ENCODE results near the gene IL6. TPM values are rescaled to one million over a fixed set of nuclear protein-coding genes. Genes with fewer than 3 reads are reported as not detected.

IL6 gene
- total RNA-seq, 1 donor = 52.8 TPM

DNA sequence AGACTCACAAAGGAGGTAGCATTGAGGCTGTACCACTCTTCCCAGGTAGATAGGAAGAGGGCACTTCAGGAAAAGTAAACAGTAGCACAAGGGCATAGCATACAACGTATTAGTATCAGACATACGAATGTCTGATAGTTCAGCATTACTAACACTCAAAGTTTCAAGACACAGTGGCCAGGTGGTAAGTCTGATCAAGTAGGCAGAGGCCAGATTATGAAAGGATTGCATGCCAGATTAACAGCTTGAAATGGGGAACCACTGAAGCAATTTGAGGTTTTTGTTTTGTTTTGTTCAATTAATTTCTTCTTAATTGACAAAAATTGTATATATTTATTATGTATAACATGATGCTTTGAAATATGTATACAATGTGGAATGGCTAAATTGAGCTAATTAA is 45.7 kb upstream of the IL6 start:
- Histone ChIP-seq H3K79me2 (ENCODE audit: insufficient read depth, low read length) (no peaks in the 10 kb centered on the region), H2AFZ (ENCODE audit: low read length) (no peak overlapping the region), H3K4me3 (ENCODE audit: insufficient read depth, low read length) (no peak overlapping the region), H3K4me2 (ENCODE audit: insufficient read depth, low read length) (no peak overlapping the region), H3K27me3 (ENCODE audit: insufficient read depth, low read length) (no peaks in the 10 kb centered on the region), H3K9me3 (ENCODE audit: low read depth, low read length) (no peaks in the 10 kb centered on the region), H3K4me1 (ENCODE audit: insufficient read depth, low read length) (peaks cover 2% of the 10 kb centered on the region), H3K36me3 (ENCODE audit: insufficient read depth, low read length) (no peaks in the 10 kb centered on the region), H4K20me1 (ENCODE audit: insufficient read depth, low read length) (no peaks in the 10 kb centered on the region), H3K27ac (ENCODE audit: low read depth, low read length) (no peak overlapping the region)
- DNase-seq (ENCODE audit: insufficient read length, low spot score, missing footprints) = no peak
- TF ChIP-seq, protein P1, sequence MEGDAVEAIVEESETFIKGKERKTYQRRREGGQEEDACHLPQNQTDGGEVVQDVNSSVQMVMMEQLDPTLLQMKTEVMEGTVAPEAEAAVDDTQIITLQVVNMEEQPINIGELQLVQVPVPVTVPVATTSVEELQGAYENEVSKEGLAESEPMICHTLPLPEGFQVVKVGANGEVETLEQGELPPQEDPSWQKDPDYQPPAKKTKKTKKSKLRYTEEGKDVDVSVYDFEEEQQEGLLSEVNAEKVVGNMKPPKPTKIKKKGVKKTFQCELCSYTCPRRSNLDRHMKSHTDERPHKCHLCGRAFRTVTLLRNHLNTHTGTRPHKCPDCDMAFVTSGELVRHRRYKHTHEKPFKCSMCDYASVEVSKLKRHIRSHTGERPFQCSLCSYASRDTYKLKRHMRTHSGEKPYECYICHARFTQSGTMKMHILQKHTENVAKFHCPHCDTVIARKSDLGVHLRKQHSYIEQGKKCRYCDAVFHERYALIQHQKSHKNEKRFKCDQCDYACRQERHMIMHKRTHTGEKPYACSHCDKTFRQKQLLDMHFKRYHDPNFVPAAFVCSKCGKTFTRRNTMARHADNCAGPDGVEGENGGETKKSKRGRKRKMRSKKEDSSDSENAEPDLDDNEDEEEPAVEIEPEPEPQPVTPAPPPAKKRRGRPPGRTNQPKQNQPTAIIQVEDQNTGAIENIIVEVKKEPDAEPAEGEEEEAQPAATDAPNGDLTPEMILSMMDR (IDR thresholded peaks at IDR 0.05; ENCODE audit: extremely low read depth, low read depth, low read length) = no peak

DNA sequence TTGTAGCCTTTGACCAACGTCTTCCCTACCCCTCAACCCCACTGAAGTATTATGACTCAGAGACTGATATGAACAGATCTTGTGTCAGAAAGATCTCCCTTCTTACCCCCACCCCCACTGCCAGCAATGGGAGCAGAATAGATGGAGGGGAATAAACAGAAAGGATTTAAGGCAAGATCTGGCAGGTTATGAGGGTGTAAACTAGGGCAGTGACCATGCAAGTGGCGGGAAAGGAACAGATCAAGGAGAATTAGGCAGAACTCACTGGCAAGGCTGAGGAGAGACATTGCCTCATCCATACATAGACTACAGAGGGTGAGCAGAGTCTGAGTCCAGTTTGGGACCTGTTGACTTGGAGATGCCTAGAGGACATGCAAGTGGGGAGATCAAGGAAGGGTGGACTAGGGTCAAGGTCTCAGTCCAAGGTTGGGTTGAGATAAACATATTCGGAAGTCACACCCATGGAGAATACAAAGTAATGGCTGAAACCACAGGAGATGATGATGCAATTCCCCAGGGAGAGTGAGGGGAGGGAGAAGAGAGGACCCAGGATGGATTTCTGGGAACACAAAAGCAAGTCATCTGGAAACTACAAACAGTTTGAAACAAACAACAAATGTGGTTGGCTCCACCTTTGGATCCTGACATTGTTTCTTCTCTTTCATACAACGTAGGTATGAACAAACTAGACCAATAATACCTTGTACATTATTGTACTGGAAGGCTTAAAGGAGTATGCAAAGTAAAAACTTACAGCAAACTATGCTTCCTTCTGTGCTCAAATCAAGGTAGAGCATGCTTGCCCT is 44.9 kb upstream of the IL6 start:
- no peak overlapping the region for H3K4me3 ChIP-seq (ENCODE audit: insufficient read depth, low read length)
- no peak overlapping the region for H3K27ac ChIP-seq (ENCODE audit: low read depth, low read length)
- H3K9me3 ChIP-seq (ENCODE audit: low read depth, low read length) = no peaks in the 10 kb centered on the region
- no peaks in the 10 kb centered on the region for H3K36me3 ChIP-seq (ENCODE audit: insufficient read depth, low read length)
- no peak overlapping the region for H2AFZ ChIP-seq (ENCODE audit: low read length)
- no peaks in the 10 kb centered on the region for H3K27me3 ChIP-seq (ENCODE audit: insufficient read depth, low read length)
- no peaks in the 10 kb centered on the region for H4K20me1 ChIP-seq (ENCODE audit: insufficient read depth, low read length)
- H3K4me1 ChIP-seq (ENCODE audit: insufficient read depth, low read length) = no peaks in the 10 kb centered on the region
- TF ChIP-seq, protein P1 (IDR thresholded peaks at IDR 0.05; ENCODE audit: extremely low read depth, low read depth, low read length) = no peak
- DNase-seq (ENCODE audit: insufficient read length, low spot score, missing footprints) = no peak
- no peak overlapping the region for H3K4me2 ChIP-seq (ENCODE audit: insufficient read depth, low read length)
- H3K79me2 ChIP-seq (ENCODE audit: insufficient read depth, low read length) = no peaks in the 10 kb centered on the region

DNA sequence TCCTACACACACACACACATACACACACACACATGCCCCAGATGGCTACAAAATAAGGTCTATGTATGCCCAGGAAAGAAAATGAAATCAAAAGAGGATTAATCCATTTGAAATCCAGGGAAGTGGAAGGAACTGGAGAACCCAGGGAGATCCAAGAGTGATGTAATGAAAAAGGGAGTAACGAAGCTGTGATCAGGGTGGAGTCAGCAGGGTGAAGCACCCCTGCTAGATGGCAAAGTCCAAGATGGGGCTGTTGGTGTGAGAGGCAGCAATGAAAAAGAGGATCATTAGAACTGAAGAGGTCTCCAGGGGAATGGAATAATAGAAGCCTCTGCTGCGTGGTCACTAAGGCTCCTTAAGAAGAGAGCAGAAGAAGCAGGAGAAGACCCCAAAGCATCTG is 43.6 kb upstream of the IL6 start:
- H3K4me3 ChIP-seq (ENCODE audit: insufficient read depth, low read length) = no peak overlapping the region
- H3K27me3 ChIP-seq (ENCODE audit: insufficient read depth, low read length) = no peaks in the 10 kb centered on the region
- no peak overlapping the region for H3K4me2 ChIP-seq (ENCODE audit: insufficient read depth, low read length)
- H3K9me3 ChIP-seq (ENCODE audit: low read depth, low read length) = no peaks in the 10 kb centered on the region
- no peaks in the 10 kb centered on the region for H4K20me1 ChIP-seq (ENCODE audit: insufficient read depth, low read length)
- TF ChIP-seq, protein P1 (IDR thresholded peaks at IDR 0.05; ENCODE audit: extremely low read depth, low read depth, low read length) = no peak
- no peaks in the 10 kb centered on the region for H3K36me3 ChIP-seq (ENCODE audit: insufficient read depth, low read length)
- H3K27ac ChIP-seq (ENCODE audit: low read depth, low read length) = no peak overlapping the region
- no peak overlapping the region for H2AFZ ChIP-seq (ENCODE audit: low read length)
- DNase-seq (ENCODE audit: insufficient read length, low spot score, missing footprints) = no peak
- no peaks in the 10 kb centered on the region for H3K79me2 ChIP-seq (ENCODE audit: insufficient read depth, low read length)
- no peaks in the 10 kb centered on the region for H3K4me1 ChIP-seq (ENCODE audit: insufficient read depth, low read length)

DNA sequence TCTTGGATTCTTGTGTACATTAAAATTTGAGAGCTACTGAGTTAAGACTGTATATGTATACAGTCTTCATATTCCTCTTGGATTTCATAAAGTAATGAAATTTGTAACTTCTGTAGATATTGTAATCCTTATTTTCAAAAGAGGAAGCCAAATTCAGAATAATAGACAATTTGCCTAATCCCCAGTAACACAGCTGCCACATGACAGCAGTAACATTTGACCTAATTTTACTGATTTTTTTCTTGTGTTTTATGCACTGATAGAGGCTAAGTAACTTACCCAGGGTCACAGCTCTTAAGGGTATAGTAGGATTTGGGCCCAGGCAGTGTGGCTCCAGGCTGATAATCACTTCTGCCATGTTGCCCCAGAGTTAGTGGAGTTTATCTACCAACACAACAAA is 40.4 kb upstream of the IL6 start:
- H3K36me3 ChIP-seq (ENCODE audit: insufficient read depth, low read length) = no peaks in the 10 kb centered on the region
- no peaks in the 10 kb centered on the region for H3K9me3 ChIP-seq (ENCODE audit: low read depth, low read length)
- no peaks in the 10 kb centered on the region for H4K20me1 ChIP-seq (ENCODE audit: insufficient read depth, low read length)
- no peak for DNase-seq (ENCODE audit: insufficient read length, low spot score, missing footprints)
- H3K27me3 ChIP-seq (ENCODE audit: insufficient read depth, low read length) = no peaks in the 10 kb centered on the region
- H3K4me2 ChIP-seq (ENCODE audit: insufficient read depth, low read length) = no peak overlapping the region
- H2AFZ ChIP-seq (ENCODE audit: low read length) = no peak overlapping the region
- H3K4me3 ChIP-seq (ENCODE audit: insufficient read depth, low read length) = no peak overlapping the region
- no peaks in the 10 kb centered on the region for H3K4me1 ChIP-seq (ENCODE audit: insufficient read depth, low read length)
- H3K27ac ChIP-seq (ENCODE audit: low read depth, low read length) = no peak overlapping the region
- H3K79me2 ChIP-seq (ENCODE audit: insufficient read depth, low read length) = no peaks in the 10 kb centered on the region
- TF ChIP-seq, protein P1 (IDR thresholded peaks at IDR 0.05; ENCODE audit: extremely low read depth, low read depth, low read length) = no peak
